Coronary artery (tissue), 2 donors: ENCODE results near the gene CCDC9.
"Not testable (repeated sequence)": the region's sequence is repeated elsewhere in the genome, so short reads cannot be mapped to it uniquely, and the experiment has no call there.

Source experiments
- DNase-seq: peaks from one replicate; pipeline ENCODE4 v3.0.0-alpha.2; 2017; ENCODE audit warnings: low spot score
- H3K27ac ChIP-seq, 2 donors: fragments of 200-600 bp; sonication (generic); one replicate each; pipeline ENCODE4 v1.5.1; 2016 to 2019
- H3K4me3 ChIP-seq: fragments of 200-600 bp; sonication (generic); 2 replicates; pipeline ENCODE4 v1.5.1; 2016; ENCODE audit warnings: mild to moderate bottlenecking, moderate library complexity
- TF ChIP-seq, protein P1 (sequence below): fragments of 200-600 bp; sonication (generic); IDR thresholded peaks from one replicate; pipeline ENCODE4 v1.5.1; 2019; ENCODE audit warnings: antibody characterized with exemption

The CCDC9 gene

DNA sequence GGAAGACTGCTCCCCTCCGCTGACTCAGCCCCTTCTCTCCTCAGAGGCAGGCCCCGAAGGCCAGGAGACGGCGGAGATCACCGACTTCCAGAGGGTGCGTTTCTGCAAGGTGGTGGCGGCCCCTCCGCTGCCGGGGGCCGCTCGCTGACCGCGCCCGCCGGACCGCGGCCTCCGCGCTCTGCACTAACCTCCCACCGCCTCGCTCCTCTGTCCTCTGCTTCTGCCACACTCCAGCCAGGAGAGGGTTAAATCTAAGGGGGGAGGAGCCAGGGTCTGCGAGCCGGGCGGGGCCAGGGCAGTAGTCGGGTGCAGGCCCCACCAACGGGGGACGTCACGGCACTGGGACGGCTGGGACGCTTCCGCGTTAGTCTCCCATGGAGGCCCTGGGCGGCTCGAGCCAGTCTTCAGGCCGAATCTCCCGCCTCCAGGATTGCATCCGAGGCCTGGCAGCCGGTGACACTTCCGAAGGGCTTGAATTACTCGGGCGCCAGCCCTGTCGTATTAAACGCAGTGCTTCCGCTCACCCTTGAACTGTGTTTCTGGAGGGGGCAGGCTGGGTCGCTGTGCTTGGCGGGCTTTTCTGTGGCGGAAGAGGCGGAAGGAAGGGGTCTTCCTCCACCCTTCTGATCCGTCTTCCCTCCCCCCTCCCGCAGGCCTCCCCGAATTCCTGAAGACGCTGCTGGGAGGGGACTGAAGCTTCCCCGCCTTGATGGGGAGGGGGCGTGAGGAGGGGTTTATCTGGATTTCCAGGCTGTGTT lies 17.2 kb downstream of the CCDC9 start:
- H3K27ac ChIP-seq: peak overlapping the region; percentile 97
- TF ChIP-seq, protein P1, sequence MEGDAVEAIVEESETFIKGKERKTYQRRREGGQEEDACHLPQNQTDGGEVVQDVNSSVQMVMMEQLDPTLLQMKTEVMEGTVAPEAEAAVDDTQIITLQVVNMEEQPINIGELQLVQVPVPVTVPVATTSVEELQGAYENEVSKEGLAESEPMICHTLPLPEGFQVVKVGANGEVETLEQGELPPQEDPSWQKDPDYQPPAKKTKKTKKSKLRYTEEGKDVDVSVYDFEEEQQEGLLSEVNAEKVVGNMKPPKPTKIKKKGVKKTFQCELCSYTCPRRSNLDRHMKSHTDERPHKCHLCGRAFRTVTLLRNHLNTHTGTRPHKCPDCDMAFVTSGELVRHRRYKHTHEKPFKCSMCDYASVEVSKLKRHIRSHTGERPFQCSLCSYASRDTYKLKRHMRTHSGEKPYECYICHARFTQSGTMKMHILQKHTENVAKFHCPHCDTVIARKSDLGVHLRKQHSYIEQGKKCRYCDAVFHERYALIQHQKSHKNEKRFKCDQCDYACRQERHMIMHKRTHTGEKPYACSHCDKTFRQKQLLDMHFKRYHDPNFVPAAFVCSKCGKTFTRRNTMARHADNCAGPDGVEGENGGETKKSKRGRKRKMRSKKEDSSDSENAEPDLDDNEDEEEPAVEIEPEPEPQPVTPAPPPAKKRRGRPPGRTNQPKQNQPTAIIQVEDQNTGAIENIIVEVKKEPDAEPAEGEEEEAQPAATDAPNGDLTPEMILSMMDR: no peak
- peak; percentile 97 for DNase-seq
- H3K4me3 ChIP-seq: peak overlapping the region; percentile 97

DNA sequence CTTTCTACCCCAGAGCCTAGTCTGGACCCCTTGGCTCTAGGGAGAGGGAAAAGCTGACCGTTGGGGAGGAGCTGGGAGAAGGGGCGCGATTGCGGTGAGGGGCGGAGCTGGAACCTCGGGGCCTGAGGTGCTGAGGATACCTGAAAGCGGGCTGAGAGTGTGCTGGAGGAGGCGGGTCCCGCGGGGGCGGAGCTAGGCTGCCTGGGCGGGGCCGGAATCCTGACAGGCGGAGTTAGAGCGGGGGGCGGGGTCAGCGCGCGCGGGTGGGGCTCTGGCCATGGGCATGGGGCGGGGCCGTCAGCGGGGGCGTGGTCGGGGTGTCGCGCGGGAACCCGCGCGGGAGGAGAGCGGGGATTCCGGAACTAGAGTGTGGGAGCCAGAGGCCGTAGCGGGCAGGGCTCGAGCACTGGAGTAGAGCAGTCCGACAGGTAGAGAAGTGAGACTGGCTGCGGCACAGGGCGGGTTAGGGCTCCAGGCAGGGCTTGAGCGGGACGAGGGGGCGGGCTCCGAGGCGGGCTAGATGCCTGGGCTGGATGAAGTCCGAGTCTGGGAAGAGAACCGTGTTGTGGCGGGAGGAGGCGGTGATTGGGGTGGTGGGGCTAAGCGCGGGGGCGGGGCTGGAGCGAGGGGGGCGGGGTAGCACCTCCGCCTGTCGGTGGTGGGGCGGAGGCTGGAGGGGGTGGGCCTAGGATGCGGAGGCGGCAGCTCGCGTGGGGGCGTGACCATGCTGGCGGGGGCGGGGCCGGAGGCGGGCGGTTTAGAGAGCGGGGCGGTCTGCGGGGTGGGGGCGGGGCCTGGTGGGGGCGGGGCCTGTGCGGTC lies 18.0 kb downstream of the CCDC9 start, which contains the start of gene INAFM1:
TSS of gene INAFM1 (plus strand) at position 815 of the 820 bp plus-strand sequence. CDS start 35 bp downstream, outside the sequence.
- Histone ChIP-seq H3K4me3 (peak within 1 kb of the TSS; percentile 97), H3K27ac (peak within 1 kb of the TSS; percentile 97)
- TF ChIP-seq, protein P1: no peak
- peak; percentile 98 for DNase-seq

DNA sequence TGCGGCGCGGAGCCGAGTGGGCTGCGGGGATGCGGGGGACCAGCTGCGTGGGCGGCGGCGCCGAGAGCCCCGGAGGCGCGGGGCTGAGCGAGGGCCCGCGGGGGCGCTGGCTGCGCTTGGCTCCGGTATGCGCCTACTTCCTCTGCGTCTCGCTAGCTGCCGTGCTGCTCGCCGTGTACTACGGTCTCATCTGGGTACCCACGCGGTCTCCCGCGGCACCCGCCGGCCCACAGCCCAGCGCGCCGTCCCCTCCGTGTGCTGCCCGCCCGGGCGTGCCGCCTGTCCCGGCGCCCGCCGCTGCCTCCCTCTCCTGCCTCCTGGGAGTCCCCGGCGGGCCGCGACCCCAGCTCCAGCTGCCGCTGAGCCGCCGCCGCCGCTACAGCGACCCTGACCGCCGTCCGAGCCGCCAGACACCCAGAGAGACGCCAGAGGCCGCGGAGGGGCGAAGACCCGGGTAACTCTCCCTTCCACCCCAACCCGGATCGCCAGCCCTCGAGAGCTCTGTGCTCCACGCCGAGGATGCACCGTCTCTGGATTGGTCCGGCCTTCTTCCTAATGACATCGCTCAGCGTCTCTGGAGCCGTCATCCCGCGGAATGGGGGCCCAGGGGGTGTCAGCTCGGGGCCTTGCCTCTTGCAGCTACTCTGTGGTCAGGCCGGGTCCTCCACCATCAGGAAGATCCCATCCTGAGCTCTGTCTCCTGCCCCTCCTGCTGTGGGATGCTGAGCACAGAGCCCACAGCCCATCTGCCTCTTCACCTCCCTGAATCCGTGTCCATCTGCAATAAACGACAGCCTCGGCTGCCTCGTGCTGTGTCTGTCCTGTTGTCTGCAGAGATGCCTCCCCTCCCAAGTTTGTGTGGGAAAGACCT lies 18.8 kb downstream of the CCDC9 start:
- TF ChIP-seq, protein P1: no peak
- peak overlapping the region; percentile 95 to 97 for H3K27ac ChIP-seq
- peak; percentile 90 for DNase-seq
- H3K4me3 ChIP-seq: peak overlapping the region; percentile 97

DNA sequence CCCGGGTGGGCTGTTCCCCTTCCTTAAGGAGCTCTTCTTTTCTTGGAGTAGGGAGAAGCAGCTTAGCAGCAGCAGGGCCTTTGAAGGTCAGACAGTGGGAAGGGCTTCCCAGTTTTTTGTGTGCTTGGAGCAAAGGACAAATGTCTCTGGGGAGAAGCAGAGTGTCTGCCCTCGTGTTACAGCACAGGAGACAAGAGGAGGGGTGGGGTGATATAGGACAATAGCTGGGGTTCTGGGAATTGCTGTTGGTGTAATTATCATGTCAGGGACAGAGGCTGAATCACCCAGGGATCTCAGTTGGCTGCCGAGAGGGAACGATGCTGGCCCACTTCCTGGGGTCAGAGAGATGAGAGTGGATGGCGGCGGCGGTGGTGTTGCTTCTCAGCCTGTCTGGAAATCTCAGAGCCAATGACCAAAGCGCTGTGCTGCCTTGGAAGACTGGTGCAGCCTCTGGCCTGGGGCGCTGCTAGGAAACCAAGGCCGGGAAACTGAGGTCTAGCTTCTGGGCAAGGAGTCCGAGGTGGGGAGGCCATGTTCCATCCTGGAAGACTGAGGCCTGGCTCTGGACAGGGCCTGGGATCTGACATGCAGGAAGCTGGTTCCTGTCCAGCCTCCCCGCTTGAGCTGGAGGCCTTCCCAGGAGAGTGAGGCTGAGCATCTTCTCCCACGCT lies 19.6 kb downstream of the CCDC9 start:
- TF ChIP-seq, protein P1: no peak
- peak; percentile 84 for DNase-seq
- Histone ChIP-seq H3K4me3 (peak overlapping the region; percentile 97), H3K27ac (peak overlapping the region; percentile 95 to 97)

DNA sequence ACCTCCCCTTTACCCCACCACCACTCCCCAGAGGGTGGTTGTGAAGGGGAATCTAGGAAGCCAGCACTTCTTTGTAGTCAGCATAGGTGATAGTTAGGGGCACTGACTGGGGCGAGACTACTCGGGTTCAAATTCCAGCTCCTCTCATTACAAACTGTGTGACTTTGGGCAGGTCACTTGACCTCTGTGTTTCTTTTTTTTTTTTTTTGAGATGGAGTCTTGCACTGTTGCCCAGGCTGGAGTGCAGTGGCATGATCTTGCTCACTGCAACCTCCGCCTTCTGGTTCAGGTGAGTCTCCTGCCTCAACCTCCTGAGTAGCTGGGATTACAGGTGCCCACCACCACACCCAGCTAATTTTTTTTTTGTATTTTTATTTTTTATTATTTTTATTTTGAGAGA lies 20.2 kb downstream of the CCDC9 start:
- peak overlapping the region; percentile 95 to 97 for H3K27ac ChIP-seq

DNA sequence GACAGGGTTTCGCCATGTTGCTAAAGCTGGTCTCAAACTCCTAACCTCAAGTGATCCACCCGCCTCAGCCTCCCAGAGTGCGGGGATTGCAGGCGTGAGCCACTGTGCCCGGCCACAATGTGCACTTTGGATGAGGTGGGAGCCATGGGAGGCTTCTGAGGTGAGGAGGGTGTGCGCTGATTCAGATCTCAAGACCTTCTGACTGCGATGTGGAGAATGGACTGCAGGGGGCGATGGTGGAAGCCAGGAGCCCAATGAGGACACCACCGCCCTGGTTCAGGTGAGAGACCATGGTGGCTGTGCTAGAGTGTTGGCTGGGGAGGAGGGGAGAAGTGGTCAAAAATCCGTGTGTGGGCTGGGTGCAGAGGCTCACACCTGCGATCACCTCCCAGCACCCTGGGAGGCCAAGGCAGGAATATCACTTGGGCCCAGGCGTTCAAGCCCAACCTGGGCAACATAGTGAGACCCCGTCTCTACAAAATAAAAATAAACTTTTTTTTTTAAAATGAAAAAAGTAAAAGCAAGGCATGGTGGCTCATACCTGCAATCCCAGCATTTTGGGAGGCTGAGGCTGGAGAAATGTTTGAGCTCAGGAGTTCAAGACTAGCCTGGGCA lies 24.0 kb downstream of the CCDC9 start:
- no peak for DNase-seq
- H3K27ac ChIP-seq: peak overlapping the region in 1 of 2 donors; percentile 40
- no peak overlapping the region for H3K4me3 ChIP-seq

More for the DNA sequence above, 20.2 kb downstream of the CCDC9 start:
- DNase-seq: not testable (repeated sequence)
- H3K4me3 ChIP-seq: peak overlapping the region; percentile 97

More for the DNA sequence above, 24.0 kb downstream of the CCDC9 start:
- TF ChIP-seq, protein P1: no peak
